ENCODE measurements around the gene PPP4R1. TPM values are rescaled to one million over a fixed set of nuclear protein-coding genes. Genes with fewer than 3 reads are reported as not detected.

Gene PPP4R1
- total RNA-seq, 1 donor from 2014 or later: 131 TPM

GRCh38 chr18:9606039-9606438, 8.3 kb downstream of the PPP4R1 start:
- TF ChIP-seq CTCF (IDR thresholded peaks at IDR 0.05): no peak
- H3K27me3 Mint-ChIP-seq (ENCODE audit: unreplicated experiment): no peaks in the 10 kb centered on the region
- no peak overlapping the region for H3K4me3 Mint-ChIP-seq (ENCODE audit: unreplicated experiment)
- H3K36me3 Mint-ChIP-seq (ENCODE audit: unreplicated experiment): peaks cover 12% of the 10 kb centered on the region
- H3K9me3 Mint-ChIP-seq (ENCODE audit: unreplicated experiment): no peaks in the 10 kb centered on the region
- peaks cover 42% of the 10 kb centered on the region for H3K4me1 Mint-ChIP-seq (ENCODE audit: unreplicated experiment)
- H3K27ac Mint-ChIP-seq (ENCODE audit: unreplicated experiment): no peak overlapping the region
- DNase-seq (ENCODE audit: extremely low spot score, unreplicated experiment): no peak

GRCh38 chr18:9604348-9604747, 10.0 kb downstream of the PPP4R1 start:
- H3K4me1 Mint-ChIP-seq (ENCODE audit: unreplicated experiment): peaks cover 29% of the 10 kb centered on the region
- peaks cover 15% of the 10 kb centered on the region for H3K36me3 Mint-ChIP-seq (ENCODE audit: unreplicated experiment)
- peaks cover 6% of the 10 kb centered on the region for H3K9me3 Mint-ChIP-seq (ENCODE audit: unreplicated experiment)
- H3K27me3 Mint-ChIP-seq (ENCODE audit: unreplicated experiment): no peaks in the 10 kb centered on the region
- no peak for DNase-seq (ENCODE audit: extremely low spot score, unreplicated experiment)
- no peak overlapping the region for H3K27ac Mint-ChIP-seq (ENCODE audit: unreplicated experiment)
- TF ChIP-seq CTCF (IDR thresholded peaks at IDR 0.05): no peak
- H3K4me3 Mint-ChIP-seq (ENCODE audit: unreplicated experiment): no peak overlapping the region

- Mint-ChIP-seq H3K9me3 (ENCODE audit: unreplicated experiment) (peaks cover 9% of the 10 kb centered on the region), H3K4me1 (ENCODE audit: unreplicated experiment) (peaks cover 34% of the 10 kb centered on the region), H3K4me3 (ENCODE audit: unreplicated experiment) (no peak overlapping the region), H3K36me3 (ENCODE audit: unreplicated experiment) (peaks cover 19% of the 10 kb centered on the region), H3K27ac (ENCODE audit: unreplicated experiment) (no peak overlapping the region), H3K27me3 (ENCODE audit: unreplicated experiment) (no peaks in the 10 kb centered on the region)
- no peak for TF ChIP-seq CTCF (IDR thresholded peaks at IDR 0.05)
- DNase-seq (ENCODE audit: extremely low spot score, unreplicated experiment): no peak
These were observed 15.0 kb downstream of the PPP4R1 start for GRCh38 chr18:9599328-9599727.

GRCh38 chr18:9597609-9598008, 16.8 kb downstream of the PPP4R1 start:
- no peaks in the 10 kb centered on the region for H3K27me3 Mint-ChIP-seq (ENCODE audit: unreplicated experiment)
- no peak for DNase-seq (ENCODE audit: extremely low spot score, unreplicated experiment)
- no peak overlapping the region for H3K27ac Mint-ChIP-seq (ENCODE audit: unreplicated experiment)
- peaks cover 9% of the 10 kb centered on the region for H3K9me3 Mint-ChIP-seq (ENCODE audit: unreplicated experiment)
- peaks cover 33% of the 10 kb centered on the region for H3K4me1 Mint-ChIP-seq (ENCODE audit: unreplicated experiment)
- TF ChIP-seq CTCF (IDR thresholded peaks at IDR 0.05): no peak
- no peak overlapping the region for H3K4me3 Mint-ChIP-seq (ENCODE audit: unreplicated experiment)
- peaks cover 22% of the 10 kb centered on the region for H3K36me3 Mint-ChIP-seq (ENCODE audit: unreplicated experiment)

- peaks cover 9% of the 10 kb centered on the region for H3K9me3 Mint-ChIP-seq (ENCODE audit: unreplicated experiment)
- H3K27ac Mint-ChIP-seq (ENCODE audit: unreplicated experiment): peak overlapping the region; percentile 78
- no peak for DNase-seq (ENCODE audit: extremely low spot score, unreplicated experiment)
- H3K27me3 Mint-ChIP-seq (ENCODE audit: unreplicated experiment): no peaks in the 10 kb centered on the region
- H3K4me3 Mint-ChIP-seq (ENCODE audit: unreplicated experiment): no peak overlapping the region
- H3K4me1 Mint-ChIP-seq (ENCODE audit: unreplicated experiment): peaks cover 32% of the 10 kb centered on the region
- TF ChIP-seq CTCF (IDR thresholded peaks at IDR 0.05): no peak
- peaks cover 27% of the 10 kb centered on the region for H3K36me3 Mint-ChIP-seq (ENCODE audit: unreplicated experiment)
These were observed 17.4 kb downstream of the PPP4R1 start for GRCh38 chr18:9596843-9597526.

Measured in osteocyte (in vitro differentiated cells).